HepG2 (cell line): ENCODE measurements around the gene RAD23A. TPM values are rescaled to one million over a fixed set of nuclear protein-coding genes. Genes with fewer than 3 reads are reported as not detected.

Experiments used
- FOSL1 ChIP-seq: sonication (generic); formaldehyde crosslinking; IDR thresholded peaks from 2 replicates; pipeline ENCODE4 v1.9.0; 2021; ENCODE audit warnings: missing genetic modification reagents, borderline replicate concordance
- GTF2F1 ChIP-seq: fragments of 150-350 bp; IDR thresholded peaks from 2 replicates; pipeline ENCODE4 v1.6.1; 2014; ENCODE audit warnings: low read length
- HES4 ChIP-seq: sonication (generic); formaldehyde crosslinking; IDR thresholded peaks from 2 replicates; pipeline ENCODE4 v1.9.0; 2021; ENCODE audit warnings: mild to moderate bottlenecking, missing genetic modification reagents, borderline replicate concordance
- KDM4B ChIP-seq: sonication (generic); formaldehyde crosslinking; IDR thresholded peaks from 2 replicates; pipeline ENCODE4 v1.4.0; 2020; ENCODE audit warnings: missing genetic modification reagents
- MAFK ChIP-seq, 2 experiments: IDR thresholded peaks in 1 of 2; conservative IDR thresholded peaks in 1 of 2; 2 replicates each; pipeline ENCODE4 v1.6.1; 2011; ENCODE audit warnings: improper control_type of control experiment in 2 of 2, low read length in 2 of 2
- MBNL3 ChIP-seq: fragments of 250-450 bp; sonication (Bioruptor Pico); conservative IDR thresholded peaks from 2 replicates; pipeline ENCODE4 v1.8.0; 2022; ENCODE audit warnings: mild to moderate bottlenecking, inconsistent platforms
- MXD4 ChIP-seq: IDR thresholded peaks from 2 replicates; pipeline ENCODE4 v1.6.1; 2016; ENCODE audit warnings: mild to moderate bottlenecking, missing biosample characterization, missing genetic modification reagents
- MXI1 ChIP-seq: IDR thresholded peaks from 3 replicates; pipeline ENCODE4 v1.6.1; 2012; ENCODE audit warnings: low read depth, low read length, inconsistent platforms, borderline replicate concordance
- RCOR2 ChIP-seq: IDR thresholded peaks from 2 replicates; pipeline ENCODE4 v1.6.1; 2016; ENCODE audit warnings: missing biosample characterization, missing genetic modification reagents
- SMYD3 ChIP-seq: sonication (generic); formaldehyde crosslinking; IDR thresholded peaks from 2 replicates; pipeline ENCODE4 v1.8.1; 2023; ENCODE audit warnings: mild to moderate bottlenecking, missing genetic modification reagents
- TEAD2 ChIP-seq: sonication (generic); formaldehyde crosslinking; IDR thresholded peaks from 2 replicates; pipeline ENCODE4 v1.9.0; 2021; ENCODE audit warnings: missing genetic modification reagents
- TSC22D2 ChIP-seq: sonication (generic); formaldehyde crosslinking; IDR thresholded peaks from 2 replicates; pipeline ENCODE4 v1.5.1; 2020; ENCODE audit warnings: missing genetic modification reagents, mild to moderate bottlenecking, borderline replicate concordance
- ZKSCAN5 ChIP-seq: sonication (generic); formaldehyde crosslinking; IDR thresholded peaks from 2 replicates; pipeline ENCODE4 v1.5.1; 2020; ENCODE audit warnings: mild to moderate bottlenecking, missing genetic modification reagents
- ZNF224 ChIP-seq: sonication (generic); formaldehyde crosslinking; IDR thresholded peaks from 2 replicates; pipeline ENCODE4 v1.5.0; 2020; ENCODE audit warnings: mild to moderate bottlenecking, missing genetic modification reagents
- ZNF225 ChIP-seq: sonication (generic); formaldehyde crosslinking; IDR thresholded peaks from 2 replicates; pipeline ENCODE4 v1.4.0; 2020; ENCODE audit warnings: mild to moderate bottlenecking, missing genetic modification reagents
- ZNF343 ChIP-seq: sonication (generic); formaldehyde crosslinking; IDR thresholded peaks from 2 replicates; pipeline ENCODE4 v1.4.0; 2020; ENCODE audit warnings: mild to moderate bottlenecking, missing genetic modification reagents
- ZNF430 ChIP-seq: sonication (generic); formaldehyde crosslinking; IDR thresholded peaks from 2 replicates; pipeline ENCODE4 v1.9.0; 2021; ENCODE audit warnings: mild to moderate bottlenecking, missing genetic modification reagents
- ZNF556 ChIP-seq: sonication (generic); formaldehyde crosslinking; IDR thresholded peaks from 2 replicates; pipeline ENCODE4 v1.4.0; 2020; ENCODE audit warnings: mild to moderate bottlenecking, missing genetic modification reagents, borderline replicate concordance
- ZNF790 ChIP-seq: sonication (generic); formaldehyde crosslinking; IDR thresholded peaks from 2 replicates; pipeline ENCODE4 v1.8.0; 2022; ENCODE audit warnings: missing genetic modification reagents, mild to moderate bottlenecking, borderline replicate concordance
- ZNF816 ChIP-seq: sonication (generic); formaldehyde crosslinking; IDR thresholded peaks from 2 replicates; pipeline ENCODE4 v1.8.0; 2022; ENCODE audit warnings: missing genetic modification reagents, mild to moderate bottlenecking, borderline replicate concordance
- polyA plus RNA-seq, 8 experiments: library from polyadenylated mRNA; depleted of rRNA in 3 of 8; stranded (reverse) in 7 of 8; unstranded in 1 of 8; fragments of >200 nt; fragmentation: Illumina TruSeq in 4 of 8; extraction: Trizol in 4 of 8; gene quantifications; 2 replicates each; pipeline versions ENCODE4 v1.2.1 to v1.2.3, GENCODE V29; 2011 to 2016; ENCODE audit warnings: low read depth in 4 of 8, missing spikeins in 1 of 8, mixed read lengths in 1 of 8; ENCODE audit not compliant: insufficient read depth in 1 of 8
- total RNA-seq, 5 experiments: library from RNA; depleted of rRNA; stranded (reverse); fragments of >200 nt; fragmentation: Illumina TruSeq; extraction: Trizol; gene quantifications; 2 replicates each; pipeline ENCODE4 v1.2.3, GENCODE V29; 2016; ENCODE audit warnings: low read depth in 1 of 5
- TF ChIP-seq, protein P1 (sequence below): sonication (generic); formaldehyde crosslinking; IDR thresholded peaks from 2 replicates; pipeline ENCODE4 v1.8.1; 2023; ENCODE audit warnings: missing genetic modification reagents, inconsistent platforms, borderline replicate concordance
- TF ChIP-seq, protein P2 (sequence below): sonication (generic); formaldehyde crosslinking; IDR thresholded peaks from 2 replicates; pipeline ENCODE4 v1.4.0; 2020; ENCODE audit warnings: missing genetic modification reagents
- TF ChIP-seq, protein P3 (sequence below): sonication (generic); formaldehyde crosslinking; IDR thresholded peaks from 2 replicates; pipeline ENCODE4 v1.4.0; 2020; ENCODE audit warnings: missing genetic modification reagents, borderline replicate concordance
- TF ChIP-seq, protein P4 (sequence below): sonication (generic); formaldehyde crosslinking; IDR thresholded peaks from 2 replicates; pipeline ENCODE4 v1.4.0; 2020; ENCODE audit warnings: missing genetic modification reagents

The RAD23A gene
- total and polyA plus RNA-seq, 2 of the 13 experiments (the other 11 are each of a cell fraction or from before 2014, with no cell fraction given) = 42.5 to 54.2 TPM

DNA sequence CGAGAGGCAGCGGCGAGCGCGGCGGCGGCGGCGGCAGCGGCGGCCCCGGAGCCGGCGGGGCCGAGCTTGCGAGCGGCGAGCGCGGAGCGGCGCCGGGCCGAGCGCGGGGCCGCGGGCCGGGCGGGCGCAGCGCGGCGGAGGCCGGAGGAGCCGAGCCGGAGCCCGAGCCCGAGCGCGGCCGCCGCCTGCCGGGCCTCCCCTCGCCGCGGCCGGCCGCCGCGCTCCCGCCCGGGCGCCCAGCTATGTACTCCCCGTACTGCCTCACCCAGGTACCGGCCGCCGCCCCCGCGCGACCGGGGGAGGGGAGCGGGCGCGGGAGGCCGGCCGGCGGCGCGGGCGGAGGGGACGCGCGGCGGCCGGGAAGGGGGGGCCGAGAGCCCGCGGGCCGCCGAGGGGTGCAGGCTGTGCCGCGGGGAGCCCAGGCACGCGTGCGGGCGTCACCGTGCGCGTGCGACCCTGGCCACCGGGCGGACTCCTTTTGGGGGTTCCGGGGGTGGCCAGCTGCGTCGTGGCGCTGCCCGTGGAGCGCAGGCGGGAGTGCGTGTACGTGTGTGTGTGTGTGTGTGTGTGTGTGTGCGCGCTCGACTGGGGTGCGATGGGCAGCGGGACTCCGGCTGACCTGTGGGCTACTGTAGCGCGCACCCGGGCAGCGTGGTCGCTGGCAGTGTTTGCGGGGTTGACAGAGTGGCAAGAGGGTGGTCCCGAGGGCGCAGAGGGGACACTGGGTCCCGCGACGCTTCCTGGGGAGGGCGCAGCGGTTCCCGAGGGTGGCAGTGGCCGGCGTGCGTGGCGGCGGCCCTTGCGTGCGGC is 50.1 kb downstream of the RAD23A start (continued):
- TF ChIP-seq ZNF556 = no peak
- no peak for TF ChIP-seq FOSL1 (CRISPR knock-in tag)
- peak; percentile 18; the same call in 1 of the 2 replicates for TF ChIP-seq ZNF225 (CRISPR knock-in tag)
- no peak for TF ChIP-seq MAFK (conservative IDR thresholded peaks at IDR 0.05 in 1 of 2, IDR thresholded peaks at IDR 0.05 in 1 of 2; ENCODE audit: low read length in 2 of 2)
- TF ChIP-seq TSC22D2 (CRISPR knock-in tag) = no peak
- no peak for TF ChIP-seq ZNF224 (CRISPR knock-in tag)
- TF ChIP-seq, protein P1, sequence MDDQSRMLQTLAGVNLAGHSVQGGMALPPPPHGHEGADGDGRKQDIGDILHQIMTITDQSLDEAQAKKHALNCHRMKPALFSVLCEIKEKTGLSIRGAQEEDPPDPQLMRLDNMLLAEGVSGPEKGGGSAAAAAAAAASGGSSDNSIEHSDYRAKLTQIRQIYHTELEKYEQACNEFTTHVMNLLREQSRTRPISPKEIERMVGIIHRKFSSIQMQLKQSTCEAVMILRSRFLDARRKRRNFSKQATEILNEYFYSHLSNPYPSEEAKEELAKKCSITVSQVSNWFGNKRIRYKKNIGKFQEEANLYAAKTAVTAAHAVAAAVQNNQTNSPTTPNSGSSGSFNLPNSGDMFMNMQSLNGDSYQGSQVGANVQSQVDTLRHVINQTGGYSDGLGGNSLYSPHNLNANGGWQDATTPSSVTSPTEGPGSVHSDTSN (CRISPR knock-in tag) = no peak
- 0 out of 2 replicates have a peak, but pooled peaks have one; percentile 52 for TF ChIP-seq ZNF790 (CRISPR knock-in tag)
- TF ChIP-seq, protein P2, sequence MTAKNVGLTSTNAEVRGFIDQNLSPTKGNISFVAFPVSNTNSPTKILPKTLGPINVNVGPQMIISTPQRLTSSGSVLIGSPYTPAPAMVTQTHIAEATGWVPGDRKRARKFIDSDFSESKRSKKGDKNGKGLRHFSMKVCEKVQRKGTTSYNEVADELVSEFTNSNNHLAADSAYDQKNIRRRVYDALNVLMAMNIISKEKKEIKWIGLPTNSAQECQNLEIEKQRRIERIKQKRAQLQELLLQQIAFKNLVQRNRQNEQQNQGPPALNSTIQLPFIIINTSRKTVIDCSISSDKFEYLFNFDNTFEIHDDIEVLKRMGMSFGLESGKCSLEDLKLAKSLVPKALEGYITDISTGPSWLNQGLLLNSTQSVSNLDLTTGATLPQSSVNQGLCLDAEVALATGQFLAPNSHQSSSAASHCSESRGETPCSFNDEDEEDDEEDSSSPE = no peak
- TF ChIP-seq HES4 (CRISPR knock-in tag) = peak; percentile 14; the same call in 1 of the 2 replicates
- TF ChIP-seq KDM4B = no peak
- TF ChIP-seq SMYD3 = no peak
- no peak for TF ChIP-seq ZNF343
- TF ChIP-seq ZNF430 = no peak
- TF ChIP-seq MXI1 = no peak
- TF ChIP-seq RCOR2 = no peak
- TF ChIP-seq GTF2F1 = no peak
- no peak for TF ChIP-seq MBNL3 (CRISPR knock-in tag)
- no peak for TF ChIP-seq TEAD2 (CRISPR knock-in tag)
- no peak for TF ChIP-seq ZKSCAN5 (CRISPR knock-in tag)
- TF ChIP-seq MXD4 (CRISPR knock-in tag) = 0 out of 2 replicates have a peak, but pooled peaks have one; percentile 10
- no peak for TF ChIP-seq ZNF816
- TF ChIP-seq, protein P3, sequence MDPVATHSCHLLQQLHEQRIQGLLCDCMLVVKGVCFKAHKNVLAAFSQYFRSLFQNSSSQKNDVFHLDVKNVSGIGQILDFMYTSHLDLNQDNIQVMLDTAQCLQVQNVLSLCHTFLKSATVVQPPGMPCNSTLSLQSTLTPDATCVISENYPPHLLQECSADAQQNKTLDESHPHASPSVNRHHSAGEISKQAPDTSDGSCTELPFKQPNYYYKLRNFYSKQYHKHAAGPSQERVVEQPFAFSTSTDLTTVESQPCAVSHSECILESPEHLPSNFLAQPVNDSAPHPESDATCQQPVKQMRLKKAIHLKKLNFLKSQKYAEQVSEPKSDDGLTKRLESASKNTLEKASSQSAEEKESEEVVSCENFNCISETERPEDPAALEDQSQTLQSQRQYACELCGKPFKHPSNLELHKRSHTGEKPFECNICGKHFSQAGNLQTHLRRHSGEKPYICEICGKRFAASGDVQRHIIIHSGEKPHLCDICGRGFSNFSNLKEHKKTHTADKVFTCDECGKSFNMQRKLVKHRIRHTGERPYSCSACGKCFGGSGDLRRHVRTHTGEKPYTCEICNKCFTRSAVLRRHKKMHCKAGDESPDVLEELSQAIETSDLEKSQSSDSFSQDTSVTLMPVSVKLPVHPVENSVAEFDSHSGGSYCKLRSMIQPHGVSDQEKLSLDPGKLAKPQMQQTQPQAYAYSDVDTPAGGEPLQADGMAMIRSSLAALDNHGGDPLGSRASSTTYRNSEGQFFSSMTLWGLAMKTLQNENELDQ (CRISPR knock-in tag) = no peak
- TF ChIP-seq, protein P4, sequence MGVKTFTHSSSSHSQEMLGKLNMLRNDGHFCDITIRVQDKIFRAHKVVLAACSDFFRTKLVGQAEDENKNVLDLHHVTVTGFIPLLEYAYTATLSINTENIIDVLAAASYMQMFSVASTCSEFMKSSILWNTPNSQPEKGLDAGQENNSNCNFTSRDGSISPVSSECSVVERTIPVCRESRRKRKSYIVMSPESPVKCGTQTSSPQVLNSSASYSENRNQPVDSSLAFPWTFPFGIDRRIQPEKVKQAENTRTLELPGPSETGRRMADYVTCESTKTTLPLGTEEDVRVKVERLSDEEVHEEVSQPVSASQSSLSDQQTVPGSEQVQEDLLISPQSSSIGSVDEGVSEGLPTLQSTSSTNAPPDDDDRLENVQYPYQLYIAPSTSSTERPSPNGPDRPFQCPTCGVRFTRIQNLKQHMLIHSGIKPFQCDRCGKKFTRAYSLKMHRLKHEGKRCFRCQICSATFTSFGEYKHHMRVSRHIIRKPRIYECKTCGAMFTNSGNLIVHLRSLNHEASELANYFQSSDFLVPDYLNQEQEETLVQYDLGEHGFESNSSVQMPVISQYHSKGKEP (CRISPR knock-in tag) = no peak
